ENCODE data around the gene FGF5.

FGF5 gene, protein sequence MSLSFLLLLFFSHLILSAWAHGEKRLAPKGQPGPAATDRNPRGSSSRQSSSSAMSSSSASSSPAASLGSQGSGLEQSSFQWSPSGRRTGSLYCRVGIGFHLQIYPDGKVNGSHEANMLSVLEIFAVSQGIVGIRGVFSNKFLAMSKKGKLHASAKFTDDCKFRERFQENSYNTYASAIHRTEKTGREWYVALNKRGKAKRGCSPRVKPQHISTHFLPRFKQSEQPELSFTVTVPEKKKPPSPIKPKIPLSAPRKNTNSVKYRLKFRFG

DNA sequence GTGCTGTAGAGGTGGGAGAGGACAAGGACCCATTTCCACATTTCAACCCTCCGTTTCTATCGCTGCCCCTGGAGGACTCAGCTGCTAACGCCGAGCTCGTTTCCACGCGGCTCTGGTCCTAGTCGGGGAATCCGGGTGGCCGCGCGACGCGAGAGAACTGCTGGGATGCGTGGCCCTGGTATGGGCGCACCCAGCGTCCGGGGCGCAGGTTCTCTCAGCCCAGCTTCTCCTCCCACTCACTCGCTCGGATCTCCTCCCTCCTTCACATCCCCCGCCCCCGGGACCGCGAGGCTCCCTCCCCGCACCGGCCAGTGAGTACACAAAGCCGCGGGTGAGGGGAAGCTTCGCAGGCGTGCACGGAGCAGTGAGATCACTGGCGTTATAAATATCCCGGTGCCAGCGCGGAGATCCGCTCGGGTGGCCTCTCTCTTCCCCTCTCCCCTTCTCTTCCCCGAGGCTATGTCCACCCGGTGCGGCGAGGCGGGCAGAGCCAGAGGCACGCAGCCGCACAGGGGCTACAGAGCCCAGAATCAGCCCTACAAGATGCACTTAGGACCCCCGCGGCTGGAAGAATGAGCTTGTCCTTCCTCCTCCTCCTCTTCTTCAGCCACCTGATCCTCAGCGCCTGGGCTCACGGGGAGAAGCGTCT is at the start of gene FGF5:
TSS of gene FGF5 (plus strand) at position 412 of the 649 bp plus-strand sequence. CDS start at position 573, 161 bp downstream.
- H3K27ac ChIP-seq: no peak within 1 kb of the TSS
- peak within 1 kb of the TSS; percentile 70 for H3K4me3 ChIP-seq
- no peak for DNase-seq (ENCODE audit: low spot score)
- TF ChIP-seq CTCF (IDR thresholded peaks at IDR 0.05): no peak

GRCh38 chr4:80219301-80220025 is 47.0 kb upstream of the FGF5 start:
- Histone ChIP-seq H3K4me3 (no peak overlapping the region), H3K27ac (no peak overlapping the region)
- no peak for TF ChIP-seq CTCF (IDR thresholded peaks at IDR 0.05)
- no peak for DNase-seq (ENCODE audit: low spot score)

GRCh38 chr4:80220711-80221110 is 45.8 kb upstream of the FGF5 start:
- TF ChIP-seq CTCF (IDR thresholded peaks at IDR 0.05): no peak
- no peak overlapping the region for H3K4me3 ChIP-seq
- no peak for DNase-seq (ENCODE audit: low spot score)
- H3K27ac ChIP-seq: no peak overlapping the region

GRCh38 chr4:80221161-80221560 is 45.3 kb upstream of the FGF5 start:
- no peak for TF ChIP-seq CTCF (IDR thresholded peaks at IDR 0.05)
- Histone ChIP-seq H3K27ac (no peak overlapping the region), H3K4me3 (no peak overlapping the region)
- no peak for DNase-seq (ENCODE audit: low spot score)

DNA sequence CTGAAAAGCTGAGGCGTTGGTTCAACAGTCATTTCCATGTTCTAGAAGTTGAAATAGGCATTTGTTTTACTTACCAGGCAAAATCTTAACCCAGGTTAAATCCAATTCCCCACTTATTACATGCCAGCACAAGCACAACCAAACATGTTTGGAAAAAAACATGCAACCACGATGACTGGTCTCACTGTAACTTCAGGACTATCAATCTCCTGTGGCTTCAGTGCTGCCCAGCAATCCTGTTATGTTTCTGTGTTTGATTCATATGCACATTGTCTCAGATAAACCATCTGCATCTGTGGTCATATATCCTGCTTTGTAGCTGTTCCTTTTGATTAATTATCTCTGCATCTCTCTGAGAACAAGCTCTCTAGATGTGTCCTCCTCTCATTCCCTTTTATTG is 40.9 kb upstream of the FGF5 start:
- no peak overlapping the region for H3K4me3 ChIP-seq
- no peak for TF ChIP-seq CTCF (IDR thresholded peaks at IDR 0.05)
- DNase-seq (ENCODE audit: low spot score): no peak
- no peak overlapping the region for H3K27ac ChIP-seq

DNA sequence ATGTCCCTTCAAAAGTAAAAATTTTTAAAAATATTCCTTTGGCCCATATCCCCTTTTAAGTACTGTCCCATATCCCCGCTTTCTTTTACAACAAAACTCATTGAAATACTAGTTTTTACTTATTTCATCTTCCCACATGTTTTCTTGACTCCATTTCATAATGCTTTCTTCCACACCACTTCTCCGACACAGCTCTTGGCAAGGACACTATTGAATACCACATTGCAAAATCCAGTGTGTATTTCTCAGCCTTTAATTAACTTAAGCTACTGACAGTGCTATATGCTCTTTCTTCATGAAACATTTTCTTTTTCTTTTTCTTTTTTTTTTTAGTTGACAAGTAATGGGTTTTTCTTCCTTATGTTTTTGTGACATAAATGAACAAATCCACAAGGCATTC is 40.4 kb upstream of the FGF5 start:
- Histone ChIP-seq H3K4me3 (no peak overlapping the region), H3K27ac (no peak overlapping the region)
- no peak for DNase-seq (ENCODE audit: low spot score)
- no peak for TF ChIP-seq CTCF (IDR thresholded peaks at IDR 0.05)
